Measurements from ENCODE around the gene TP63.

Gene TP63

GRCh38 chr3:189883113-189883753 lies 252.0 kb downstream of the TP63 start:
- no peak for DNase-seq

- DNase-seq: no peak
Measured at GRCh38 chr3:189890496-189890895, 259.3 kb downstream of the TP63 start.

GRCh38 chr3:189896533-189896932 lies 265.3 kb downstream of the TP63 start:
- DNase-seq: no peak

- no peak for DNase-seq
Measured at GRCh38 chr3:189897406-189897805, 266.2 kb downstream of the TP63 start.

GRCh38 chr3:189898559-189899153 lies 267.5 kb downstream of the TP63 start:
- no peak for DNase-seq

GRCh38 chr3:189899186-189899585 lies 268.0 kb downstream of the TP63 start:
- no peak for DNase-seq

- no peak for DNase-seq
Measured at GRCh38 chr3:189900578-189900977, 269.4 kb downstream of the TP63 start.

- DNase-seq: no peak
Measured at GRCh38 chr3:189901481-189901880, 270.3 kb downstream of the TP63 start.

GRCh38 chr3:189902230-189903186 lies 271.3 kb downstream of the TP63 start:
- DNase-seq: no peak

- no peak for DNase-seq
Measured at GRCh38 chr3:189903562-189904250, 272.5 kb downstream of the TP63 start.

- DNase-seq: no peak
Measured at GRCh38 chr3:189907803-189908202, 276.6 kb downstream of the TP63 start.

- no peak for DNase-seq
Measured at GRCh38 chr3:189908646-189909045, 277.5 kb downstream of the TP63 start.

GRCh38 chr3:189909139-189909538 lies 277.9 kb downstream of the TP63 start:
- no peak for DNase-seq

GRCh38 chr3:189909573-189909972 lies 278.4 kb downstream of the TP63 start:
- no peak for DNase-seq

- DNase-seq: no peak
Measured at GRCh38 chr3:189911001-189911400, 279.8 kb downstream of the TP63 start.

- DNase-seq: peak in 1 of 5 experiments; percentile 21
Measured at GRCh38 chr3:189914799-189915198, 283.6 kb downstream of the TP63 start.

GRCh38 chr3:189921770-189922169 lies 290.6 kb downstream of the TP63 start:
- DNase-seq: no peak

- no peak for DNase-seq
Measured at GRCh38 chr3:189927975-189928895, 297.0 kb downstream of the TP63 start.

- DNase-seq: no peak
Measured at GRCh38 chr3:189936201-189936945, 305.2 kb downstream of the TP63 start.

GRCh38 chr3:189937302-189938127 lies 306.3 kb downstream of the TP63 start:
- DNase-seq: no peak

All from T-helper 2 cell (primary cell).